Naive B cell (primary cell): ENCODE data around the gene TM9SF2. TPM values are rescaled to one million over a fixed set of nuclear protein-coding genes. Genes with fewer than 3 reads are reported as not detected.
"Not testable (repeated sequence)": the region's sequence is repeated elsewhere in the genome, so short reads cannot be mapped to it uniquely, and the experiment has no call there.

Source experiments
- ATAC-seq, 2 donors: fragments of 150-1000 bp; cut with Tn5 transposase; 2 replicates each; pipeline ENCODE4 v1.10.0; 2021; ENCODE audit warnings: low read depth in 2 of 2, mild to moderate bottlenecking in 2 of 2, moderate library complexity in 2 of 2
- DNase-seq: peaks from one replicate; pipeline ENCODE4 v3.0.0; 2022
- H3K27ac Mint-ChIP-seq, 6 donors: one replicate each; pipeline ENCODE4 v1.8.0; 2020 to 2022; ENCODE audit warnings: mild to moderate bottlenecking in 6 of 6, mixed read lengths in 6 of 6, moderate library complexity in 5 of 6, inconsistent platforms in 2 of 6
- H3K27me3 Mint-ChIP-seq, 3 donors: one replicate each; pipeline ENCODE4 v1.8.0; 2021 to 2022; ENCODE audit warnings: mixed read lengths in 3 of 3, mild to moderate bottlenecking in 1 of 3
- H3K36me3 Mint-ChIP-seq, 2 donors: one replicate each; pipeline ENCODE4 v1.8.0; 2020 to 2022; ENCODE audit warnings: mixed read lengths in 2 of 2, inconsistent platforms in 1 of 2, mild to moderate bottlenecking in 1 of 2
- H3K4me1 Mint-ChIP-seq, 3 donors: one replicate each; pipeline ENCODE4 v1.8.0; 2020 to 2022; ENCODE audit warnings: mixed read lengths in 3 of 3, inconsistent platforms in 1 of 3, mild to moderate bottlenecking in 1 of 3, moderate library complexity in 1 of 3
- H3K4me3 Mint-ChIP-seq, 8 donors: one replicate each; pipeline ENCODE4 v1.8.0; 2020 to 2022; ENCODE audit warnings: mild to moderate bottlenecking in 8 of 8, mixed read lengths in 8 of 8, moderate library complexity in 8 of 8, inconsistent platforms in 2 of 8
- H3K9me3 Mint-ChIP-seq, 7 donors: one replicate each; pipeline ENCODE4 v1.8.0; 2020 to 2022; ENCODE audit warnings: mixed read lengths in 7 of 7, mild to moderate bottlenecking in 5 of 7, inconsistent platforms in 2 of 7, moderate library complexity in 1 of 7
- polyA plus RNA-seq, 6 donors: library from polyadenylated mRNA; unstranded; fragments of 300-500 nt; fragmentation: Illumina TruSeq; gene quantifications; one replicate each; pipeline ENCODE4 v1.2.3, GENCODE V29; 2021; ENCODE audit warnings: low read depth in 6 of 6

The TM9SF2 gene
- polyA plus RNA-seq, 6 donors from 2014 or later = 60.7 to 140 (median 67.0) TPM

- DNase-seq (no peak), ATAC-seq (no peak)
- Mint-ChIP-seq H3K4me1 (no peaks in the 10 kb centered on the region), H3K4me3 (no peak overlapping the region), H3K27ac (peak overlapping the region in 2 of 6 donors; percentile 23 to 47), H3K9me3 (no peaks in the 10 kb centered on the region), H3K27me3 (no peaks in the 10 kb centered on the region), H3K36me3 (peaks cover 0 to 35% of the 10 kb centered on the region in 2 donors)
Observed at GRCh38 chr13:99556867-99557443, 55.7 kb downstream of the TM9SF2 start.

- Mint-ChIP-seq H3K27ac (peak overlapping the region in 2 of 6 donors; percentile 39 to 44), H3K4me3 (no peak overlapping the region), H3K36me3 (peaks cover 0 to 37% of the 10 kb centered on the region in 2 donors), H3K4me1 (no peaks in the 10 kb centered on the region), H3K9me3 (no peaks in the 10 kb centered on the region), H3K27me3 (no peaks in the 10 kb centered on the region)
- DNase-seq (no peak), ATAC-seq (no peak)
Observed at GRCh38 chr13:99558570-99559180, 57.4 kb downstream of the TM9SF2 start.

- H3K4me1 Mint-ChIP-seq = no peaks in the 10 kb centered on the region
- DNase-seq (no peak), ATAC-seq (no peak)
- no peaks in the 10 kb centered on the region for H3K9me3 Mint-ChIP-seq
- no peaks in the 10 kb centered on the region for H3K27me3 Mint-ChIP-seq
- no peak overlapping the region for H3K4me3 Mint-ChIP-seq
- H3K36me3 Mint-ChIP-seq = peaks cover 0 to 29% of the 10 kb centered on the region in 2 donors
- peak overlapping the region in 1 of 6 donors; percentile 5 for H3K27ac Mint-ChIP-seq
Observed at GRCh38 chr13:99559560-99559959, 58.3 kb downstream of the TM9SF2 start.

- Mint-ChIP-seq H3K27ac (peak overlapping the region in 1 of 6 donors; percentile 47), H3K36me3 (peaks cover 8 to 25% of the 10 kb centered on the region in 2 donors)
- DNase-seq = no peak
Observed at GRCh38 chr13:99563404-99563803, 62.1 kb downstream of the TM9SF2 start.

GRCh38 chr13:99564386-99564785 is 63.1 kb downstream of the TM9SF2 start:
- Mint-ChIP-seq H3K27me3 (no peaks in the 10 kb centered on the region), H3K9me3 (peaks cover 0 to 16% (median 12%) of the 10 kb centered on the region in 7 donors), H3K4me3 (no peak overlapping the region), H3K36me3 (peaks cover 8 to 18% of the 10 kb centered on the region in 2 donors), H3K27ac (peak overlapping the region in 2 of 6 donors; percentile 6 to 75), H3K4me1 (peaks cover 5 to 13% (median 13%) of the 10 kb centered on the region in 3 donors)
- no peak for DNase-seq
- no peak for ATAC-seq

More at GRCh38 chr13:99563404-99563803, 62.1 kb downstream of the TM9SF2 start:
- Mint-ChIP-seq H3K27me3 (no peaks in the 10 kb centered on the region), H3K9me3 (peaks cover 0 to 7% (median 5%) of the 10 kb centered on the region in 7 donors), H3K4me3 (no peak overlapping the region), H3K4me1 (peaks cover 5 to 13% (median 13%) of the 10 kb centered on the region in 3 donors)
- ATAC-seq = no peak

GRCh38 chr13:99565478-99566124 is 64.3 kb downstream of the TM9SF2 start:
- Mint-ChIP-seq H3K27ac (peak overlapping the region in 4 of 6 donors; percentile 9 to 88 (median 66)), H3K36me3 (peaks cover 8 to 18% of the 10 kb centered on the region in 2 donors), H3K4me3 (peak overlapping the region; percentile 51 to 89 (median 64)), H3K27me3 (no peaks in the 10 kb centered on the region), H3K4me1 (peaks cover 5 to 13% (median 13%) of the 10 kb centered on the region in 3 donors), H3K9me3 (peaks cover 0 to 22% (median 12%) of the 10 kb centered on the region in 7 donors)
- DNase-seq (no peak), ATAC-seq (no peak)

GRCh38 chr13:99566125-99567083 is 65.1 kb downstream of the TM9SF2 start:
- peaks cover 8 to 18% of the 10 kb centered on the region in 2 donors for H3K36me3 Mint-ChIP-seq
- DNase-seq = no peak
- peaks cover 5 to 13% (median 13%) of the 10 kb centered on the region in 3 donors for H3K4me1 Mint-ChIP-seq
- peak overlapping the region in 5 of 6 donors; percentile 52 to 88 (median 81) for H3K27ac Mint-ChIP-seq
- peaks cover 0 to 22% (median 12%) of the 10 kb centered on the region in 7 donors for H3K9me3 Mint-ChIP-seq
- H3K4me3 Mint-ChIP-seq = peak overlapping the region; percentile 51 to 89 (median 72)
- H3K27me3 Mint-ChIP-seq = no peaks in the 10 kb centered on the region
- ATAC-seq = peak; percentile 20 to 34

- ATAC-seq, H3K4me3 Mint-ChIP-seq, H3K27ac Mint-ChIP-seq, DNase-seq, H3K36me3 Mint-ChIP-seq, H3K27me3 Mint-ChIP-seq: not testable (repeated sequence)
- Mint-ChIP-seq H3K9me3 (peaks cover 0 to 22% (median 12%) of the 10 kb centered on the region in 7 donors), H3K4me1 (peaks cover 5 to 13% (median 13%) of the 10 kb centered on the region in 3 donors)
Observed at GRCh38 chr13:99568901-99569300, 67.6 kb downstream of the TM9SF2 start.

GRCh38 chr13:99572131-99572530 is 70.9 kb downstream of the TM9SF2 start:
- Mint-ChIP-seq H3K36me3 (no peaks in the 10 kb centered on the region), H3K9me3 (peaks cover 0 to 22% (median 12%) of the 10 kb centered on the region in 7 donors), H3K27me3 (no peaks in the 10 kb centered on the region), H3K4me3 (no peak overlapping the region), H3K4me1 (peaks cover 0 to 4% (median 1%) of the 10 kb centered on the region in 3 donors), H3K27ac (no peak overlapping the region)
- ATAC-seq = no peak
- no peak for DNase-seq

GRCh38 chr13:99572921-99573320 is 71.6 kb downstream of the TM9SF2 start:
- ATAC-seq = no peak
- peaks cover 0 to 20% (median 12%) of the 10 kb centered on the region in 7 donors for H3K9me3 Mint-ChIP-seq
- no peaks in the 10 kb centered on the region for H3K27me3 Mint-ChIP-seq
- H3K27ac Mint-ChIP-seq = no peak overlapping the region
- DNase-seq = no peak
- H3K36me3 Mint-ChIP-seq = no peaks in the 10 kb centered on the region
- peaks cover 0 to 4% (median 0%) of the 10 kb centered on the region in 3 donors for H3K4me1 Mint-ChIP-seq
- no peak overlapping the region for H3K4me3 Mint-ChIP-seq

GRCh38 chr13:99575376-99576120 is 74.3 kb downstream of the TM9SF2 start:
- peak overlapping the region in 1 of 6 donors; percentile 61 for H3K27ac Mint-ChIP-seq
- no peaks in the 10 kb centered on the region for H3K27me3 Mint-ChIP-seq
- ATAC-seq (peak in 1 of 2 donors; percentile 20), DNase-seq (no peak)
- no peaks in the 10 kb centered on the region for H3K36me3 Mint-ChIP-seq
- peaks cover 0 to 4% (median 0%) of the 10 kb centered on the region in 3 donors for H3K4me1 Mint-ChIP-seq
- H3K4me3 Mint-ChIP-seq = no peak overlapping the region
- H3K9me3 Mint-ChIP-seq = peaks cover 0 to 4% (median 0%) of the 10 kb centered on the region in 7 donors
